ENCODE measurements around the gene YIF1A. TPM values are rescaled to one million over a fixed set of nuclear protein-coding genes. Genes with fewer than 3 reads are reported as not detected.
A peak's percentile ranks its signal among the peaks of the same experiment; 100 is the strongest.

The YIF1A gene
- total RNA-seq, 1 donor from 2014 or later: 106 TPM

GRCh38 chr11:66275984-66276612 is 12.8 kb downstream of the YIF1A start:
- DNase-seq (ENCODE audit: low read depth): no peak
- no peak for TF ChIP-seq CTCF (conservative IDR thresholded peaks at IDR 0.05; ENCODE audit: low read depth, low read length)
- no peak overlapping the region for H3K4me3 ChIP-seq (ENCODE audit: low read depth, low read length)

- DNase-seq (ENCODE audit: low read depth): no peak
- no peak for TF ChIP-seq CTCF (conservative IDR thresholded peaks at IDR 0.05; ENCODE audit: low read depth, low read length)
Measured at GRCh38 chr11:66275396-66275795, 13.5 kb downstream of the YIF1A start.

GRCh38 chr11:66274219-66274618 is 14.7 kb downstream of the YIF1A start:
- H3K4me3 ChIP-seq (ENCODE audit: low read depth, low read length): no peak overlapping the region
- no peak for DNase-seq (ENCODE audit: low read depth)
- no peak for TF ChIP-seq CTCF (conservative IDR thresholded peaks at IDR 0.05; ENCODE audit: low read depth, low read length)

More at GRCh38 chr11:66275396-66275795, 13.5 kb downstream of the YIF1A start:
- no peak overlapping the region for H3K4me3 ChIP-seq (ENCODE audit: low read depth, low read length)

GRCh38 chr11:66272596-66272995 is 16.3 kb downstream of the YIF1A start:
- no peak overlapping the region for H3K4me3 ChIP-seq (ENCODE audit: low read depth, low read length)
- no peak for TF ChIP-seq CTCF (conservative IDR thresholded peaks at IDR 0.05; ENCODE audit: low read depth, low read length)
- no peak for DNase-seq (ENCODE audit: low read depth)

- DNase-seq (ENCODE audit: low read depth): no peak
- H3K4me3 ChIP-seq (ENCODE audit: low read depth, low read length): no peak overlapping the region
- no peak for TF ChIP-seq CTCF (conservative IDR thresholded peaks at IDR 0.05; ENCODE audit: low read depth, low read length)
Measured at GRCh38 chr11:66271816-66272215, 17.1 kb downstream of the YIF1A start.

GRCh38 chr11:66268952-66269905 is 19.7 kb downstream of the YIF1A start:
- DNase-seq (ENCODE audit: low read depth): no peak
- peak overlapping the region; percentile 100 for H3K4me3 ChIP-seq (ENCODE audit: low read depth, low read length)
- TF ChIP-seq CTCF (conservative IDR thresholded peaks at IDR 0.05; ENCODE audit: low read depth, low read length): peak; percentile 36
